ENCODE data around the gene SHMT1.

Gene SHMT1

GRCh38 chr17:18360518-18360917 is 2.8 kb downstream of the SHMT1 start:
- Histone ChIP-seq H3K27me3 (ENCODE audit: insufficient read depth, low read length, poor library complexity, severe bottlenecking) (no peaks in the 10 kb centered on the region), H3K9me2 (replicated peaks; ENCODE audit: low read depth, low read length) (no peaks in the 10 kb centered on the region), H3K36me3 (ENCODE audit: insufficient read depth, low read length) (no peaks in the 10 kb centered on the region), H3K4me1 (ENCODE audit: insufficient read depth, low read length, poor library complexity, severe bottlenecking) (peaks cover 13% of the 10 kb centered on the region), H4K20me1 (ENCODE audit: insufficient read depth, low read length, poor library complexity, severe bottlenecking) (peaks cover 10% of the 10 kb centered on the region), H2AFZ (ENCODE audit: low read length) (no peak overlapping the region), H3K4me2 (ENCODE audit: low read depth, low read length, poor library complexity, severe bottlenecking) (peak overlapping the region; percentile 40), H3K4me3 (ENCODE audit: low read length, poor library complexity, severe bottlenecking) (no peak overlapping the region), H3K9me3 (ENCODE audit: insufficient read depth, low read depth, low read length) (no peaks in the 10 kb centered on the region), H3K9ac (ENCODE audit: low read depth, low read length, poor library complexity, severe bottlenecking) (no peak overlapping the region), H3K79me2 (ENCODE audit: insufficient read depth, low read length) (peaks cover 62% of the 10 kb centered on the region), H3F3A (ENCODE audit: low read depth) (no peaks in the 10 kb centered on the region)
- no peak for TF ChIP-seq CTCF (conservative IDR thresholded peaks at IDR 0.05; ENCODE audit: low read length)
- TF ChIP-seq EZH2phosphoT487 (IDR thresholded peaks at IDR 0.05; ENCODE audit: borderline replicate concordance) = no peak

- TF ChIP-seq CTCF (conservative IDR thresholded peaks at IDR 0.05; ENCODE audit: low read length) = no peak
- TF ChIP-seq EZH2phosphoT487 (IDR thresholded peaks at IDR 0.05; ENCODE audit: borderline replicate concordance) = no peak
- Histone ChIP-seq H3K9ac (ENCODE audit: low read depth, low read length, poor library complexity, severe bottlenecking) (no peak overlapping the region), H3K36me3 (ENCODE audit: insufficient read depth, low read length) (peaks cover 23% of the 10 kb centered on the region)
These were observed 6.7 kb downstream of the SHMT1 start for GRCh38 chr17:18356624-18357023.

GRCh38 chr17:18353541-18353940 is 9.8 kb downstream of the SHMT1 start:
- no peaks in the 10 kb centered on the region for H3K9me2 ChIP-seq (replicated peaks; ENCODE audit: low read depth, low read length)
- peaks cover 29% of the 10 kb centered on the region for H3K36me3 ChIP-seq (ENCODE audit: insufficient read depth, low read length)
- H3F3A ChIP-seq (ENCODE audit: low read depth) = no peaks in the 10 kb centered on the region
- H3K9ac ChIP-seq (ENCODE audit: low read depth, low read length, poor library complexity, severe bottlenecking) = no peak overlapping the region
- no peak overlapping the region for H3K4me2 ChIP-seq (ENCODE audit: low read depth, low read length, poor library complexity, severe bottlenecking)
- H2AFZ ChIP-seq (ENCODE audit: low read length) = no peak overlapping the region
- no peaks in the 10 kb centered on the region for H3K4me1 ChIP-seq (ENCODE audit: insufficient read depth, low read length, poor library complexity, severe bottlenecking)
- no peak for TF ChIP-seq EZH2phosphoT487 (IDR thresholded peaks at IDR 0.05; ENCODE audit: borderline replicate concordance)
- no peak for TF ChIP-seq CTCF (conservative IDR thresholded peaks at IDR 0.05; ENCODE audit: low read length)
- H3K4me3 ChIP-seq (ENCODE audit: low read length, poor library complexity, severe bottlenecking) = no peak overlapping the region
- peaks cover 5% of the 10 kb centered on the region for H4K20me1 ChIP-seq (ENCODE audit: insufficient read depth, low read length, poor library complexity, severe bottlenecking)
- H3K79me2 ChIP-seq (ENCODE audit: insufficient read depth, low read length) = peaks cover 14% of the 10 kb centered on the region; the same call in 1 of the 2 replicates
- no peaks in the 10 kb centered on the region for H3K27me3 ChIP-seq (ENCODE audit: insufficient read depth, low read length, poor library complexity, severe bottlenecking)
- H3K9me3 ChIP-seq (ENCODE audit: insufficient read depth, low read depth, low read length) = no peaks in the 10 kb centered on the region

More at GRCh38 chr17:18356624-18357023, 6.7 kb downstream of the SHMT1 start:
- Histone ChIP-seq H3K27me3 (ENCODE audit: insufficient read depth, low read length, poor library complexity, severe bottlenecking) (no peaks in the 10 kb centered on the region), H3K4me1 (ENCODE audit: insufficient read depth, low read length, poor library complexity, severe bottlenecking) (no peaks in the 10 kb centered on the region), H3K79me2 (ENCODE audit: insufficient read depth, low read length) (peaks cover 44% of the 10 kb centered on the region), H3K9me3 (ENCODE audit: insufficient read depth, low read depth, low read length) (no peaks in the 10 kb centered on the region), H2AFZ (ENCODE audit: low read length) (no peak overlapping the region), H3F3A (ENCODE audit: low read depth) (no peaks in the 10 kb centered on the region), H3K9me2 (replicated peaks; ENCODE audit: low read depth, low read length) (no peaks in the 10 kb centered on the region), H4K20me1 (ENCODE audit: insufficient read depth, low read length, poor library complexity, severe bottlenecking) (peaks cover 5% of the 10 kb centered on the region), H3K4me3 (ENCODE audit: low read length, poor library complexity, severe bottlenecking) (no peak overlapping the region), H3K4me2 (ENCODE audit: low read depth, low read length, poor library complexity, severe bottlenecking) (no peak overlapping the region)
